Smooth muscle cell of the brain vasculature (primary cell): Measurements from ENCODE around the gene SNRNP35.
"Not testable (repeated sequence)": the region's sequence is repeated elsewhere in the genome, so short reads cannot be mapped to it uniquely, and the experiment has no call there.

ENCODE experiments used
- DNase-seq: peaks from one replicate; pipeline ENCODE4 v3.0.0-alpha.2; 2012; ENCODE audit warnings: low read depth, low spot score

SNRNP35 gene

DNA sequence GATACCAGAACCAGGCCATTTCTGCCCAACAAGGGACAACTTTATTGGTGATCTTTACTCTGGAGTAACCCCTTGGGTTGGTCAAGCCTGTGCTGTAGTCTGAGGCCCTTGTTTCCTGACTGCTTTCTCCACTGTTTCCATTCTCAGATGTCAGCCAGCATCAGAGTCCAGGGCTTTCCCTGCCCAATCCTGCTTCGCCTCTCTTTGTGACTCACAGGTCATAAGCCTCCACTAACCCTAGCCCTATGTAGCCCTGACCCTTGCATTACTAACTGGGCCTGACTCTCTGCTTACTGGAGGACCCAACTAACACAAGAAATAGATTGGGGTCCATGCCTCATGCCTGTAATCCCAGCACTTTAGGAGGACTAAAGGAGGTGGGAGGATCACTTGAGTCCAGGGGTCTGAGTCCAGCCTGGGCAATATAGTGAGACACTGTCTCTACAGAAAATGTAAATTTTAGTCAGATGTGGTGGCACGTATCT is 8.6 kb upstream of the SNRNP35 start:
- no peak for DNase-seq

DNA sequence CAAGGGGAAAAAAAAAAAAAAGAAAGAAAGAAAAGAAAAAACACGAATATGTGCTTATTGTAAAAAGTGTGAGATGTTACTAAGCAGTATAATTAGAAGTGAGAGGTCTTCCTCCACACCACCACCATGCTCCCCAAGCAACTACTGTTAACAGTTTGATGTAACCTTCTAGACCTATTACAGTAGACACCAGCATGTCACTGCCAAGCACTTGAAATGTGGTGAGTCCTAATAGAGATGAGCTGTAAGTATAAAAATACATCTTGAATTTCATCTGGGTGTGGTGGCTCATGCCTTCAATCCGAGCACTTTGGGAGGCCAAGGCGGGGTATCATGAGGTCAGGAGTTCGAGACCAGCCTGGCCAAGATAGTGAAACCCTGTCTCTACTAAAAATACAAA is 8.1 kb upstream of the SNRNP35 start:
- no peak for DNase-seq

DNA sequence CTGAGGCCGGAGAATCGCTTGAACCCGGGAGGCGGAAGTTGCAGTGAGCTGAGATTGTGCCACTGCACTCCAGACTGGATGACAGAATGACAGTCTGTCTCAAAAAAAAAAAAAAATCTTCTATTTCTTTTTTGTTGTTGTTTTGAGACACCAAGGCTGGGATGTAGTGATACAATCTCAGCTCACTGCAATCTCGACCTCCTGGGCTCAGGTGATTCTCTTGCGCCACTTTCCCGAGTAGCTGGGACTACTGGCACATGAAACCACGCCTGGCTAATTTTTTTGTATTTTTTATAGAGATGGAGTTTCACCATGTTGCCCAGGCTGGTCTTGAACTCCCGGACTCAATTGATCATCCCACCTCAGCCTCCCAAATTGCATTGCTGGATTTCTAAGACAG is 7.3 kb upstream of the SNRNP35 start:
- DNase-seq = no peak

DNA sequence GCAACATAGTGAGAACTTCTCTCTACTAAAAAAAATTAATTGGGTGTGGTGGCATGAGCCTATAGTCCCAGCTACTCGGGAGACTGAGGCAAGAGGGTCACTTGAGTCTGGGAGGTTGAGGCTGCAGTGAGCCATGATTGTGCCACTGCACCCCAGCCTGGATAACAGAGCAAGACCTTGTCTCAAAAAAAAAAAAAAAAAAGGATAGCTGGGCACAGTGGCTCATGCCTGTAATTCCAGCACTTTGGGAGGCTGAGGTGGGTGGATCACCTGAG is 5.7 kb upstream of the SNRNP35 start:
- not testable (repeated sequence) for DNase-seq

DNA sequence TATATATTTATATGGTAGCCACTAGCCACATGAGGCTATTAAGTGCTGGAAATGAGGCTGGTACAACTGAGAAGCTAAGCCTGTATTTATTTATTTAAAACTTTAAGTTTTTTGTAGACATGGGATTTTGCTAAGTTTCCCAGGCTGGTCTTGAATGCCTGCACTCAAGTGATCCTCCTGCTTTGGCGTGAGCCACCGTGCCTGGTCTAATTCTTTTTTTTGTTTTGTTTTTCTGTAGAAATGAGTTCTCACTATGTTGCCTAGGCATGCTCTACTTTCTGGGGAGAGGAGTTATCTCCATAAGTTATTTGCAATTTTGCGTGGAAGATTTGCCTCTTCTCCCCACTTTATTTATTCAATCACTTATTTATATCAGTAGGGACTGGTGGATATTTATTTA is 4.8 kb upstream of the SNRNP35 start:
- no peak for DNase-seq

DNA sequence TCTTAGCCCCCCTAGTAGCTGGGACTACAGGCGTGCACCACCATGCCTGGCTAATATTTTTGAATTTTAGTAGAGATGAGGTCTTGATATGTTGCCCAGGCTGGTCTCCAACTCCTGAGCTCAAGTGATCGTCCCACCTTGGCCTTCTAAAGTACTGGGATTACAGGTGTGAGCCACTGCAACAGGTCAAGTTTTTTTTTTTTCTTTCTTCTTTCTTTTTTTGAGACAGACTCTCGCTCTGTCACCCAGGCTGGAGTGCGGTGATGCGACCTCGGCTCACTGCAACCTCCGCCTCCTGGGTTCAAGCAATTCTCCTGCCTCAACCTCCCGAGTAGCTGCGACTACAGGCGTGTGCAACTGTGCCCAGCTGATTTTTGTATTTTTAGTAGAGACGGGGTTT is 5.2 kb downstream of the SNRNP35 start:
- DNase-seq = not testable (repeated sequence)

DNA sequence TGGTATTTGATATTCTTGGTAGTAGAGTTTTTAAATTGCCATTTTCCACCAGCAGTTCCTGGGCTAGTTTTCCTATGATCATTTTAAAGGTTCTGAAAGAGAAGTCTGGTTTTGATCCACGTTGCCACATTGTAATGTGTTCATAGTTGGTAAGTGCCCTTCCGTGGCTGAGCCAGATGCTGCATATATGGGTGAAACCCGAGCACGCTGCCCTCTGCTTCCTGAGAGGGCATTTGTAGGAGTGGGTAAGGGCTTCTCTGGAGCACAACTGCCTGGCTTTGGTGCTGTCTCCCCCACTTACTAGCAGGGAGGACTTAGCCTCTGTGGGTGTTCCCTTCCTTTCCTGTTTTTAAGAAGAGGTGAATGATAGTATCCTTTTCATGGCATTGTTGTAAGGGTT is 7.1 kb downstream of the SNRNP35 start:
- DNase-seq = no peak

DNA sequence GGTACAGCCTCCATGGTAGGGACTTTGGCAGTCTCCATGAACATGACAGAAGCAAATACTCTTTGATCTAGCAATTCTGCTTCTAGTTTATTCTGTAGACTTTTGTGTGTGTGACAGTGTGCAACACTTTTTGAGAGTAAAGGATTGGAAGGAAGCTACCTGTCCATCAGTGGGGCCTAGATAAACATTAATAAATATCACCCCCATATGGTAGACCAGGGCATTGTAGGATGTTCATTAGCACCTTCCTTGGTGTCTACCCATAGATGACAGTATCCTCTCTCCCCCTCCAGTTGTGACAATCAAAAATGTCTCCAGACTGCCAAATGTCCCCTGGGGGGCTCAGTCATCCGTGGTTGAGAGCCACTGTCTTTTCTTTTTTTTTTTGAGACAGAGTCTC is 10.8 kb downstream of the SNRNP35 start:
- DNase-seq = no peak

DNA sequence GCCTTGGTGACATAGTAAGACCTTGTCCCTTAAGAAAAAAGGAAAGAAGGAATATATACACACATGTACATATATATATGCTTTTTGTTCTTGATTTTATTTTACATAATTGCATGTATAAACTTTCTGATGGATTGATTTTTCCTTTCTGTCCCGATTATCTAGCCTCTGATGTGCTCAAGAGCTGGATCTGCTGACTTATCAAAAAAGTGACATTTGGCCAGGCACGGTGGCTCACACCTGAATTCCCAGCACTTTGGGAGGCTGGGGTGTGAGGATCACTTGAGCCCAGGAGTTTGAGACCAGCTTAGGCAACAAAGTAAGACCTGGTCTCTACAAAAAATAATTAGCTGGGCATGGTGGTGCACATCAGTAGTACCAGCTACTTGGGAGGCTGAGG is 12.0 kb downstream of the SNRNP35 start:
- DNase-seq = no peak

DNA sequence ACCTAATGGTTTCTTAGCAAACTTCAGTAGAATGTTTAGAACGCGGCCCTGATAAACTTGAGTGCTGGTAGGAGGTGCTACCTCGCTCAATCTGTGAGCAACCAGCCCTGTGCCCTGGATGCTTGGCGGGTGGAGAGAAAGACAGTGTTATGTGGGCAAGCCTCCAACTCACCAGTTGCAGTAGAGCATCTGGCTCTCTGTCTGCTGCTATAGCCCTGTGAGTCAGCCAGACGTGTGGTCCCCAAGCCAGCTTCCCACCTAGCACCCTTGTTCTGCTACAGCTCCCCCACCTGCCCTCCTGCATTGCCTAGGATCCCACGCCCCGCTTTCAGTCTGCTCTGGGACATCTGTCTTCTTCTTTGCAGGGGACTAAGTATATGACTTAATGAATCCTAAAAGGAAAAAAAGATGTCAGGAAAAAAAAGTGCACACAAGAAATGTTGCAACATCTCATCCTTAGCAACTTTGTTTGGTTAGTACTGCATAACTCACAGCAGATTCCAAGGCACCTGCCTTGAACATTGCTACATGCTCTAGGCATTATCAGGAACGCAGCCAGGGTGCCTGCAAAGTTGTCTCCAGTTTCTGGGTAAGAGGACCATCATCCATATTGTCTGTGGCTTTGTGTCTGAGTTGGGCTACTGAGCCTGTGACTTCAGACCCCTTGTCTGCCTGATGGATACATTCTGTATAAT is 13.6 kb downstream of the SNRNP35 start:
- DNase-seq = no peak

DNA sequence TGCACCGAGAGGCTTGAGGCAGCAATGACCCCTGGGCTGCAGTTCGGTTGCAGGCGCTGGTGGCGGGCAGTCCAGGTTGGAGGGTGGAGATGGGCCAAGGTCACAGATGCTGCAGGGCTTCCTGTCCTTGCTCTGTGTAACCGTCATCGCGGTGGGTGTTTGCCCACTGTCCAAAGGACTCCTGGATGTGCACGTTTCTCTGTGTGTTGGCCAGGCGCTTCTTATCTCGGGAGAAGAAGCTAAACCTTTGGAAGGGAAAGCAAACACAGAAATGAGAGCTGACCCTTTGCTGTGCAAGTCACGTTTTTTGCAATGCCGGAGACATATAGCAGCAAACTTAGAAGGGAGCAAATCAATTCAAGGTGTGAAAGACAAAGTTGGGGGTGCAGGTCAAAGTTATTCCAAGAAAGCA is 14.5 kb downstream of the SNRNP35 start:
- DNase-seq = no peak

DNA sequence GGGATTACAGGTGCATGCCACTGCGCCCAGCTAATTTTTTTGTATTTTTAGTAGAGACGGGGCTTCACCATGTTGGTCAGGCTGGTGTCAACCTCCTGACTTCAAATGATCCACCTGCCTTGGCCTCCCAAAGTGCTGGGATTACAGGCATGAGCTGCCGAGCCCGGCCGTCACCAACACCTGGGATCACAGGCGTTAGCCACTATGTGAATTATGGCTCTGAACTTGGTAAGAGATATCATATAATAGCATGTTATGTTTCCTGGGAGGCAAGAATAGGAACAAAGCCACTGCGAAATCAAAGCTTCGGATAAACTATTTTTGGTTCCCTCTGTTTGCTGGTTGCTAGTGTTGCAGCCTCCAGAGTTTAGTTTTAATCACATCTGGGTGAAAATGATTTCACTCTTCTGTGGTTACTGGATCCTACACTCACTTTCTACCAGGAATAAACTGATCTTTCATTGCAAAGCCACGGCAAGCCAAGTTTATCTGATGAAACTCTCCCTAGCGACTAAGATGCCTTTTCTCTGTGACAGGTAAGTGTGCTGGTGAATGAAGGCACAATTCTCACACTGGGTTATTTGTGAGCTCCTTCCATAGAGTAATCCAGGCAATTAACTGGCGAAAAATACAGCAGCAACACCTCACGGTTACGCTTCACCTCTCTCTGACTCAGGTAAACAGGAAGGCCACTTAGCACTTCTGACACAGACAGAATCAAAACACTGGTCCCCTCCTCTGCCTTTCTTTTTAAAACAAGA is 16.7 kb downstream of the SNRNP35 start:
- no peak for DNase-seq

DNA sequence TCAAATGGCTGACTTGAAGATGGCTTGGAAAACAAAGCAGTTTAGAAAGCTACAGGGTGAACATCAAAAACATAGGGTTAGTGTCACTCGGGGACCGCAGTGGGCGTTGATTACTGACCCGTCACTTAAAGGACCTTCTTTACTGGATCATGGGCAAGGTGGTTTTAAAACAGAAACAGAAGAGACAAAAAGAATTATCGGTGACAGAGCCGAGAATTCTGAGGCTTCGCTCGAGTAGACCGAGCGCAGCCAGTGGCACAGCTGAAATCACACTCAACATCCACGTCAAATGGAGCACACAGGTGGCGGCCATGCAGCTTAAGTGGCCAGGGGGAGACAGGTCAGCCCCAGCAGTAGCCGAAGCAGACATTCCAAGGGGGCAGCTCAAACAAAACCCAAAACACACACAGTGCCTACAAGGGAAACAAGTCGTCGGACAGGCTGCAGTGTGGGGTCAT is 17.3 kb downstream of the SNRNP35 start:
- DNase-seq = no peak

DNA sequence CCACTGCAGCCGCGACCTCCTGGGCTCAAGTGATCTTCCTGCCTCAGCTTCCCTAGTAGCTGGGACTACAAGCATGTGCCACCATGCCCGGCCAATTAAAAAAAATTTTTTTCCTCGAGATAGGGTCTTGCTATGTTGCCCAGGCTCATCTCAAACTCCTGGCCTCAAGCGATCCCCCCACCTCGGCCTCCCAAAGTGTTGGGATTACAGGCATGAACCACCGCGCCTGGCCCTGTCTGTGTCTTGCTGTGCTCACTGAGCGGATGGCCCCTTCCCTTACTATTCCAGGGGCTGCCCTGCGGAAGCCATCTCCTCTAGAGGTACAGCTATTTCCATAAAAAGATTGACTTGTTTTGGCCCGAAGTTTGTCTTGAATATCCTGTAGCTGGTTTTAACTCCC is 20.1 kb downstream of the SNRNP35 start:
- no peak for DNase-seq

DNA sequence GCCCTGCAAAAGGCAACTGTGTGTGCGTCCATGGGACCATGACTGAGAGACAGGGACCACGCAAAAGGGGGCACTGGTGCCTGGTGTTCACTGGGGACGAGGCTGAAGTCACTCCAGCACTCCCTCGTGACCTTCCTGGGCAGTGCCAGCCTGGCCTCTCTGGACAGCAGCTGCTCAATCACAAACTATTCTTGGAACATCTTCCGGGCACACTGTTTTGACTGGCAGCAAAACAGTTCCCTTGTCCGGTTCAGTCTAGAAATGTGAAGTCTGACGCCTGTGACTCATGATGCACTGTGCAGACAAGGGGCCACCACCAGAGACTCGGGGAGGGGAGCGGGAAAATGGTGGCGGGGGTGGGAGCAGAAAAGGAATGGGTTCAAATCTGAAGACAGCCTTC is 20.8 kb downstream of the SNRNP35 start:
- peak; percentile 9 for DNase-seq

DNA sequence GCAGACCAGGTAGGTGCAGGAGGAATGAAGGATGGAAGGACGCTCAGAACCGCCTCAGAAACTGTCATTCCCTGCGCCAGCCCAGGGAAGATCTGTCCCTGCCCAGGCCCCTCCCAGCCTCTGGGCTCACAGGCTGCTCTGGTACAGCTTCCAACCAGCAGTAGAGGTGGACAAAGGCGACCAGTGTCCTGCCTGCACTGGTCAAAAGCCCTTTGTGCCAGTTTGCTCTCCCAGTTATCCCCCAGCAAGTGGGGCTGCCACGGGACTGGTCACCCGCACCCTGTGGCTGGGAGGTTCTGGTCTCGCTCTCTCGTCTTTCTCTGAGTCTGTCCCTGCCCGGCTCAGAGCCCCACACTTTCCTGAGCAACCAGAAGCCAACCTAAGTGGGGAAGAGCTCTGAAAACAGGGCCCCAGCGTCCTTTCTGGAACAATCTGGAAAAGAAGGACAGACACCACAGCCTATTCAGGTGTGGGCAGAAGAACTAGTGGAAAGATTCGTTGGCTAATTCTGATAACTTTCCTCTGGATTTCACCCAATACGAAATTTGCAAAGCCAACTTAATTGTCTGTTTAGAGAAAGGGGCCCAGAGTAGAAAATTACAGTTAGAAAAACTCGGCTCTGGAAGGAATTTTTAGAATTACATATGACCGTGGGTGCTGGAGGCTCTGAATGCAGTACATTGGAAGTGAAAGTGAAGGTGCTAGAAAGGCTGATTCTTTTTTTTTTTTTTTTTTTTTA is 21.7 kb downstream of the SNRNP35 start:
- no peak for DNase-seq

DNA sequence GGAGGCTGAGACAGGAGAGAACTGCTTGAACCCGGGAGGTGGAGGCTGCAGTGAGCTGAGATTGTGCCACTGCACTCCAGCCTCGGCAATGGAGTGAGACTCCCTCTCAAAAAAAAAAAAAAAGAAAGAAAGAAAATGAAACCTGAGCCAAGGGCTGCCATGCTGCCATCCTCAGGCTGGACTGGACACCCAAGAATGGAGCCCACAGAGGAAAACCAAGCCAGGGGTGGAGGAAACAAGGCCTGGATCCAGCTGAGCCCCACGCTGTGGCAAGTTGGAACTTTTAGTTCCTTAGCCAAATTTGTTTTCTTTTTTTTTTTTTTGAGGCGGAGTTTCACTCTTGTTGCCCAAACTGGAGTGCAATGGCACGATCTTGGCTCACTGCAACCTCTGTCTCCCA is 23.3 kb downstream of the SNRNP35 start:
- not testable (repeated sequence) for DNase-seq

DNA sequence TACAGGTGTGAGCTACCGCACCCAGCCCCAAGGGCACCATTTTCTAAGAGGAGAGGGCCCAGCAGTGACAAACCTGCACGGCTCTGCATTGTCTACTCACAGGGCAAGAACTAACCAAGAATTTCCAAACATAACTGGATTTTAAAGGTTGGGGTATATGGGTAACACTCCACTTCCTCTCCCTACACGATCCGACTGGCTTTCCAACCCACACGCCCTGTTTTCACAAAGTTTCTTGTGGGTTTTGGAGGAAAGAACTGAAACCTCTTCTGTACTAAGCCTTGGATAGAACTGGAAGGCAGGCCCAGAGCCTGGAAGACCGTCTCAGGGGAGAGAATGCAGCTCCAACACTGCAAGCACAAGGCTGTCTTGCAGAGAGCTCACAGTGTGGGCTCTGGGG is 24.9 kb downstream of the SNRNP35 start:
- DNase-seq = no peak

DNA sequence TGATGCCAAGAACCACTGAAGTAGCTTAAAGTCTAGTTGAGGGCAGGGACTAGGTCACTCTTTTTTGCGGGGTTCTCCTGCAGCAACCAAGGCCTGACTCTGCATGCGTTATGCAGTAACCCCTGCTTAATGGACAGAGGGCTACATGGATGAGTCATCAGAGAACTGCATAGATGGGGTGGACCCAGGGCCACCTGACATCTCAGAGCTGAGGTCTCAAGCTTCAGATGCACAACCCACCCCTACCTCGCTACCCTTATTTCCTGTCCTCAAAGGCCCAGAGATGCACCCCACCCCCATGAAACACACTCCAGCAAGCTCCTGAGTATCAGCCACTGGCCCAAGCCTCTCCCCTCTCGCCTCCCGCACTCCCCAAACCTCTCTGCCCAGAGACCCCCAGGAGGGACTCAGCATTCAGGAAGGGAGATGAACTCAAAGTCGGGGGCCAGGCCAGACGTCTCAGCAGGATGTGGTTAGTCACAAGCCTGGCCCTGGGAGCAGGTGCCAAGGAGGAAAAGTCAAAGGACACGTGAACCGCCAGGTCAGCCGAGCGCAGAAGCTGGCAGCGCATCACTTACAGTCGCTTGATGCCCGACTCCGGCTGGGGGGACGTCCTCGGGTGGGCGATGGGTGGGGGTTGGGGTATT is 25.8 kb downstream of the SNRNP35 start:
- DNase-seq = no peak

DNA sequence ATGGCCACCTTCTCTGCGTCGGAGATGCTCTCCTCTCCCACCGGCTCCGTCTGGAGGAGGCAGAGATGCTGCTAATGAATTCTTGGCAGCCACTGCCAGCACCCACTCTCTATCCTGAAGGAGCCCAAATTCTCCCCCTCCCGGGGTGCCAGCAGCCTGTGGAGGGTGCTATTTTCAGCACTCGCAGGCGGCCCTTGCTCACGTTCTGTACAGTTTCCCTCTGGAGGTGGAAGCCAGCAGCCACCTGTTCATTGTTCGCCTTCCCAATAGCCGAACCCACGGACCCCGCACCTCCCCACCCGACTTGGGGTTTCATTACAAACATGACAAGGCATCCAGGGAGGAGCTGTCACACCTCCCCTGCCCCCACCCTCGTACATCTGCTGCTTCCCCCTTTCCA is 27.8 kb downstream of the SNRNP35 start:
- no peak for DNase-seq

DNA sequence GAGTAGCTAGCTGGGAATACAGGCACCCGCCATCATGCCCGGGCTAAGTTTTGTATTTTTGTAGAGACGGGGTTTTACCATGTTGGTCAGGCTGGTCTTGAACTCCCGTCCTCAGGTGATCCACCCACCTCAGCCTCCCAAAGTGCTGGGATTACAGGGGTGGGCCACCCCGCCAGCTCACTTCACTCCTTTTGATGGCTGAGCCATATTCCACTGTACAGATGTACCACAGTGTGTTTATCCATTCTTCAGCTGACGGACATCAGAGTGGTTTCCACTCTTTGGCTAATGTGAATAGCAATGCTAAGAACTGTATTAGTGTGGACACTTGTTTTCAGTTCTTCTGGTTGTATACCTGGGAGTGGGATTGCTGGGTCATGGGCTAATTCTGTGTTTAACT is 29.5 kb downstream of the SNRNP35 start:
- DNase-seq = no peak

DNA sequence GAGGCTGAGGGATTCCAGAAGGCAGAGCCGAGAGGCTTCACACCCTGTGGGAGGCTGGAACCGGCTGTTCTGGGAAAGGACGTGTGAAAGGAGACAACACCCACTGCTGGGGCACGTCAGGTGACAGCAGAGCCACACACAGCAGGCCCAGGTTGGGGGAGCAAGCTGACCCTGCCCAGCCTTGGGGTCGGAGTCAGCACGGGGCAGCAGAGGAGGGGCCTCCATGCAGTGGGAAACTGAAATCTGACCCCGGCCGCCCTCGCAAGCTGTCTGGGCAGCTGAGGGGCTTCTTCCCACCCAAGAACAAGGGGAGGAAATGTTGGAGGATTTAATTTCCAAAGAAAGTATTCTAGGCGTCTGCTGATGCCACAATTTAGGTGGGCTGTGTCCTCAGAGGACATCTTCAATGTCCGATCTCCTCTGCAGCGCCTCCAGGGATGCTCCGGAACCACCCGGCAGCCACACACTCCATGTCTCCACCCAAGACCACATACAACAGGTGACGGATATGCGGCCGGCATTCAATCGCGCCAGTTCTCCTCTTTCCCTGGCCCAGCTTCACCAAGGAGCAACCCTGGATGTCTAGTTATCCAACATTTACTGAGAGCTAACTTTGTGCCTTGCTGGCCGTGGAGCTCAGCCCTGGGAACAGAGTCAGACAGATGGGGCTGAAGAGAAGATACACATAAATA is 30.7 kb downstream of the SNRNP35 start:
- no peak for DNase-seq
